LHCN-M2 (cell line): ENCODE measurements around the gene ALDH4A1. TPM values are rescaled to one million over a fixed set of nuclear protein-coding genes. Genes with fewer than 3 reads are reported as not detected.
"Not testable (repeated sequence)": the region's sequence is repeated elsewhere in the genome, so short reads cannot be mapped to it uniquely, and the experiment has no call there.

Source experiments
- DNase-seq: peaks from one replicate; pipeline ENCODE4 v3.0.0-alpha.2; 2012; ENCODE audit warnings: low read depth
- total RNA-seq: library from RNA; depleted of rRNA; stranded (reverse); fragments of >200 nt; gene quantifications from 2 replicates; pipeline ENCODE4 v1.2.3, GENCODE V29; 2014; rRNA removed

ALDH4A1 gene
- total RNA-seq, 1 experiment from 2014 or later: 12.4 TPM

DNA sequence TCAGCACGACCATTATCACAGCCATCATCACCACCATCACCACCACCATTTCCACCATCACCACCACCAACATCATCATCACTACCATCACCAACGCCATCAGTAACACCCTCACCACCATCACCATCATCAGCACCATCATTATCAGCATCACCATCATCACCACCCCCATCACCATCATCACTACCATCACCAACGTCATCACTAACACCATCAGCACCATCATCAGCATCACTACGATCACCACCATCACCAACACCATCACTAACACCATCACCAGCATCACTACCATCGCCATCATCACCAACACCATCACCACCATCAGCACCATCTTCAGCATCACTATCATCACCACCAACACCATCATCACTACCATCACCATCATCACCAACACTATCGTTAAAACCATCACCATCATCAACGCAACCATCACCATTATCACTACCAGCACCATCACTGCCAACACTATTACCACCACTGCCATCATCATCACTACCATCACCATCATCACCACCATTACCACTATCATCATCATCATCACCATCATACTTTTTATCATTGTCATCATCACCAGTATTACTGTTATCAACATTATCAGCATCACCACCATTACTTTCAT is 44.2 kb downstream of the ALDH4A1 start:
- no peak for DNase-seq

DNA sequence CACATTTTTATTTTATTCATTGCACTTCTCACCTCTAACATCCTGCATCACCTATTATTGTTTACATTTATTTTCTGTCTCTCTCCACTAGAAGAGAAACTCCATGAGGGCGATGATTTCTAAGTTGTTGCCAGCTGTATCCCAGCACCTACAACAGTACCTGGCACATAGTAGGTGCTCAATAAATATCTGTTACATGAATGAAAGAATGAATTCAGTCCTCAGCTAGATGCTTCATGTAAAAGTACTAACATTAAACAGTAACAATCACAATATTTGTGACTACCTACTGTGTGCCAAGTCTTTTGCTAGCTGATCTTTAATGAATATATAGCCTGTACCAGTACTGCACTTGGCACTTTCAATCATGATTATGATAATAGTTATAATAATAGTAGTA is 45.9 kb downstream of the ALDH4A1 start:
- DNase-seq: no peak

GRCh38 chr1:18855573-18855972 is 46.8 kb downstream of the ALDH4A1 start:
- no peak for DNase-seq

- DNase-seq: no peak
Measured at GRCh38 chr1:18854331-18855025, 47.9 kb downstream of the ALDH4A1 start.

DNA sequence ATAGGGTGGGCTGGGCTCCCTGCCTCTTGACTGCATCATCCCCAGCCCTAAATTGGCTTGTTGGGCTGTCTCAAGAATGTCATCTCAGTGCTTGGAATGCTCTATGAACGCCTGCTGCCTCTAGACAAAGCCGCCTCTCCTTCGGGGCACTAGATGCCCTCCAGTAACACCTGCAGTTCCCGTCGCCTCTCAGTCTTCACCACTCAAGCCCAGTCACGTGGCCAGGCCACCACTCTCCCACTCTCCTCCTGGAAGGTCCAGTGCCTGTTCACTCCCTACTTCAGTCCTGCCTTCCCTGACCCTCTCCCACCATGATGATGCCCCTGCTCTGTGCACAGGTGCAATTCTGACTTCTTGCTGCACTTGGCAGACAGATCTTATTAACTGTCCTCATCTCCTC is 49.9 kb downstream of the ALDH4A1 start:
- DNase-seq: no peak

DNA sequence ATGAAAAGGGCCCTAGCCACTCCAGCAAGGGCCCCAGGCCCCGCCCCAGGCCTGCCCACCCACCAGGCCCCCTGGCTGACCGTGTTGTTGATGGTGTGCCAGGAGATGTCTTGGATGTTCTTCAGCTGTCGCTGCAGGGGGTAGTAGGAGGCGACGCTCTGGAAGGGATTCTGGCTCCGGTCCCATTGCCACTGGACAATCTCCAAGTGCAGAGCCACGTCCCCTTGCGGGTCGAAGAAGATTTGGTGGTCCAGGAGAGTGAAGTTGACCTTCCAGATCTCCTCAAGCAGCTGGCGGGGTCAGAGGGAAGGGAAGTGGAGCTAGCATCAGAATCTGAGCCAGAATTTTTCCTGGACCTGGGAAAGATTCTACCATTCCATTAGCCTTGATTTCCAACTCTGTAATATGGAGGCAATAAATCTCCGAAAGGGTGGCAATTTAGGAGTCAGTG is 53.1 kb downstream of the ALDH4A1 start:
- no peak for DNase-seq

DNA sequence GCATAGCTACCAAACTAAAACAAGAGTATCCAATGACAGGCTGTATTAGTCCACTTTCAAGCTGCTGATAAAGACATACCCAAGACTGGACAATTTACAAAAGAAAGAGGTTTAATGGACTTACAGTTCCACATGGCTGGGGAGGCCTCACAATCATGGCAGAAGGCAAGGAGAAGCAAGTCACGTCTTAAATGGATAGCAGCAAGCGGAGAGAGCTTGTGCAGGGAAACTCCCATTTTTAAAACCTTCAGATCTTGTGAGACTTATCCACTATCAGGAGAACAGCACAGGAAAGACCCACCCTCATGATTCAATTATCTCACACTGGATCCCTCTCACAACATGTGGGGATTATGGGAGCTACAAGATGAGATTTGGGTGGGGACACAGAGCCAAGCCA is 54.6 kb downstream of the ALDH4A1 start:
- not testable (repeated sequence) for DNase-seq

- DNase-seq: no peak
Measured at GRCh38 chr1:18840145-18840544, 62.2 kb downstream of the ALDH4A1 start.

DNA sequence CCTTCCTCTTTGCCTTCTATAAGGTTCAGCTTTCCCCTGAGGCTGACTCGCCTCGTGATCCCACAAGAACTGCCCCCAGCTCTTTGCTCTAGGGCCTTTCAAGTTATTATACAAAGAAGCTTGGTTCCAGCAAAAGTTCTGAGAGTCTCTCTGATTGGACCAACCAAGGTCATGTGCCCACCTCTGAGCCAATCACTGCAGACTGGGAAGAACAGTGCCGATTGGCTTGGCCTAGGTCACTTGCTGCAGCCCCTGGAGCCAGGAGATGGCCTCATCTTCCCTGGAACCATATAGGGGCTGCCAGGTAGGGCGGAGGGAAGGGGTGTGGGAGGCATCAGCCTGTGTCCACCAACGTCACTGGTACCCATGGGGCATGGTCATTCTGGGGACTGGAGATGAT is 65.7 kb downstream of the ALDH4A1 start:
- DNase-seq: no peak

GRCh38 chr1:18832319-18832718 is 70.0 kb downstream of the ALDH4A1 start:
- DNase-seq: not testable (repeated sequence)

- no peak for DNase-seq
Measured at GRCh38 chr1:18831656-18832055, 70.7 kb downstream of the ALDH4A1 start.

- no peak for DNase-seq
Measured at GRCh38 chr1:18830596-18830995, 71.8 kb downstream of the ALDH4A1 start.

DNA sequence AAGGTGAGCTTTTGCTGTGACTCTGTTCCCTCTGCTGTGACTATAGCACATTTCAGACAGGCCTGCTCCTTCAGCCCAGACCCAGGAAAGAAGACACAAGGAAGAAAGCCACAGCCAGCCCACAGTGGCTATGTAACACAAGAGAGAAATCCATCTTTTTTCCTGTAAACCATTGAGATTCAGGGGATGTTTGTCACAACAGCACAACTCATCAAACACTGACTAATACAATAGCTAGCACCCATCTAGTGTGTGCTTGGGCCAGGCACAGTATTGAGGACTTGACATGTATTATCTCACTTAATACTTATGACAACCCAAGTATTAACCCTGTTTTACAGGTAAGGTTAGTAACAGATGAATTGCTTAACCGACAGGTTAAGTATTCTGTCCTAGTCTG is 72.7 kb downstream of the ALDH4A1 start:
- DNase-seq: no peak

- no peak for DNase-seq
Measured at GRCh38 chr1:18828224-18828623, 74.1 kb downstream of the ALDH4A1 start.

DNA sequence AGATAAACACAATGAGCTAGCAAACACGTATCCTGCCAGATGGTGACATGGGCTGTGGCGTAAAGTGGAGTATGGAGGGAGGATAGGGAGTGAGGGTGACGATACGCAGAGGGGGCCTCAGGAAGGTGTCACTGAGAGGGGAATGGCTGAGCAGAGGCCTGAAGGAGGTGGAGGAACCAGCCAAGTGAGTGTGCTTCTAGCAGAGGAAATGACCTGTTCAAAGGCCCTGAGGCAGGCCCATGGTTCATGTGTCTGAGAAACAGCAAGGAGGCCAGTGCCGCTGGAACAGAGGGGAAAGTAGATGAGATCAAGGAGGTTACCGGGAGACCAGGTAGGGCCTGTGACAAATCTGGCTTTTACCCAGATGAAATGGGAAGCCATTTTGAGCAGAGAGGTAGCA is 78.9 kb downstream of the ALDH4A1 start:
- no peak for DNase-seq

Other genes starting within 250 kb of the ALDH4A1 start
- not detected in 2 replicates for gene TAS1R2, start 42.9 kb downstream of the ALDH4A1 start, total RNA-seq
- gene IFFO2, start 54.1 kb upstream of the ALDH4A1 start, total RNA-seq: 4.5 and 4.7 TPM in 2 replicates